HG02943 (cell line): ENCODE results near the gene TPRX1.
"Not testable (repeated sequence)": the region's sequence is repeated elsewhere in the genome, so short reads cannot be mapped to it uniquely, and the experiment has no call there.

Experiments used
- ATAC-seq: cut with Tn5 transposase; IDR thresholded peaks from one replicate; pipeline ENCODE4 v1.9.1; 2021; ENCODE audit warnings: mild to moderate bottlenecking, low read depth, moderate library complexity; ENCODE audit not compliant: unreplicated experiment

Gene TPRX1

DNA sequence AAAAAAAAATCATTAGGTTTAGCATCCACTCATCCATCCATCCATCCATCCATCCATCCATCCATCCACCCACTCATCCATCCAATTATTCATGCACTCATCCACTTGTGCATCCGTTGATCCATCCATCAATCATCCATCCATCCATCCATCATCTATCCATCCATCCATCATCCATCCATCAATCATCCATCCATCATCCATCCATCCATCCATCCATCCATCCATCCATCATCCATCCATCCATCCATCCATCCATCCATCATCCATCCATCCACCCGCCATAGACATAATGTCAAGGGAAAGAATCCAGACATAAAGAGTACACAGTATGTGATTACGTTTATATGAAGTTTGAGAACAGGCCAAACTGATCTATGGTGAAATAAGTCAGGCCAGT lies 34.8 kb downstream of the TPRX1 start:
- no peak for ATAC-seq

GRCh38 chr19:47768604-47769003 lies 35.7 kb downstream of the TPRX1 start:
- no peak for ATAC-seq

DNA sequence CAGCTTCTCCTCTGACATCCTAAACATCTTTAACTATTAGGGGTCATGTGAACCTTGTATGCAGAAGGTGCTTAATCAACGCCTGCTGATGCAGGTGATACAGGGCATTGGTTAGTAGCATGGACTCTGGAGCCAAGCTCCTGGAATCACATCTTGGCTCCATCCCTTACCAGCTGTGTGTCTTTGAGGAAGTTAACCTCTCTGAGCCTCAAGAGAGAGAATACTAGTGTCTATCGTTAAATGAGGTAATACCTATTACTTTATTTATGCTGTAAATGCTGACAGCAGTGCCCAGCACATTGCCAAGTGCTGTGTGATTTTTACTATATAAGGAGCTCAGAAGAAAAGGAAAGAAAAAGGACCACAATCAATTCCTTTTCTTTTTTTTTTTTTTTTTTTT lies 37.0 kb downstream of the TPRX1 start:
- ATAC-seq, result no peak

- ATAC-seq, result no peak
Observed at GRCh38 chr19:47766670-47767069, 37.7 kb downstream of the TPRX1 start.

DNA sequence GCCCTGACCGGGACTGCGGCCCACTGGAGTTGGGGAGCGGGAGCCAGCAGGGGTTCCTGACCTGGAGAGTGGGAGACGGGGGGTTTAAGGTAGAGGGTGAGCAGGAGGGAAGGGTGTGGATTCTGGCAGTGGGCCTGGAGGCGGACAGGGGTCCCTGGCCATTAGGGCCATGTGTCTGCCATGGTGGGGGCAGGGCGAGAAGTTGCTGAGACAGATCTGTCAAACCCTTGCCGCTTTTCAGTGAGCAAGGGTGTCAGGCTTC lies 38.1 kb downstream of the TPRX1 start:
- no peak for ATAC-seq

DNA sequence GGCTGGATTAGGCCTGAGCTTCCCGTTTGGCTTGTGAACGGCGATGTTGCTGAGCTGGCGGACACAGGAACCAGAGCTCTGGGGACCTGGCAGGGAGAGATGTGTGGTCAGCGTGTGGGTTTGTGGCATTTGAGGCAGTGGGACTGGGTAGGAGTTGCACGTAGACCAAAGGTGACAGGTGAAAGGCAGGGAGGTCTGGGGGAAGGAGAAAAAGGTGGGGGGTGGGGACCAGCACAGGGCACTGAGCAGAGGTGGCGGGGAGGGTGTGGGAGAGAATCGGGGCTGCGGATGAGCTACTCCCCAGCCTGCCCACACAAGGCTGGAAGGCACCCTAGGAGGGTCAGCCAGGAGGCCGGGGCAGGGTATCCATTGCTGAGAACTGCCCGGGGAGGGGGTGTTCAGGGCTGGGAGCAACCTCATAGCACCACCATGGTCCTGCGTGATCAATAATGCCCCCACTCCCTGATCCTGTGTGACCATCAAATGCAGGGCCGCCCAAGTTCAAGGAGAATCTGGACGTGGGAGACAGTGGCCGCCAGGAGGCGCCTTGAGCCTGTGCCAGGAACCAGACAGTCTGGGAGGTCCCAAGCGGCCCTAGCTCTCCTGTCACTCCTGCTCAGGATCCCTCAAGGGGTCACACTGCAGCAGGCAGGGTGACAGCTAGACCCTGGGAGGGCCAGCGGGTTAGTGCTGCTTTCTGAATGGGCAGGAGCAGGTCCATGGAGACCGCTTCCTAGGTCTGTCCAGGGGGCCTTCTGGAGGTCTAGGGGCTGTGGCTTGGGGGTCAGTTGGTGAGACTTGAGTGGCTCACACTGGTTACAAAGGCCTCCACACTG lies 38.6 kb downstream of the TPRX1 start:
- ATAC-seq, result no peak

DNA sequence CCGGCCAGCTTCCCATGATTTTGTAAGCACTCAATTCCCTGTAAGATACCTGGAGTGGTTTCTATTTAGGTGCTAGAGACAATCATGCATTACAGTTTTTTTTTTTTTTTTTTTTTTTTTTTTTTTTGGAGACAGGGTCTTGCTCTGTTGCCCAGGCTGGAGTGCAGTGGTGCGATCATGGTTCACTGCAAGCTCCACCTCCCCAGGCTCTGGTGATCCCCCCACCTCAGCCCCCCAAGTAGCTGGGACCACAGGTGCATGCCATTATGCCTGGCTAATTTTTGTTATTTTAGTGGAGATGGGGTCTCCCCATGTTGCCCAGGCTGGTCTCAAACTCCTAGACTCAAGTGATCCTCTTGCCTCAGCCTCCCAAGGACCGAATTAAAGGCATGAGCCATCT lies 39.6 kb downstream of the TPRX1 start:
- not testable (repeated sequence) for ATAC-seq

- ATAC-seq, result no peak
Observed at GRCh38 chr19:47762615-47763308, 41.6 kb downstream of the TPRX1 start.

GRCh38 chr19:47762151-47762550 lies 42.2 kb downstream of the TPRX1 start:
- no peak for ATAC-seq

- ATAC-seq, result no peak
Observed at GRCh38 chr19:47761566-47761965, 42.8 kb downstream of the TPRX1 start.

- ATAC-seq, result no peak
Observed at GRCh38 chr19:47760632-47760999, 43.7 kb downstream of the TPRX1 start.

DNA sequence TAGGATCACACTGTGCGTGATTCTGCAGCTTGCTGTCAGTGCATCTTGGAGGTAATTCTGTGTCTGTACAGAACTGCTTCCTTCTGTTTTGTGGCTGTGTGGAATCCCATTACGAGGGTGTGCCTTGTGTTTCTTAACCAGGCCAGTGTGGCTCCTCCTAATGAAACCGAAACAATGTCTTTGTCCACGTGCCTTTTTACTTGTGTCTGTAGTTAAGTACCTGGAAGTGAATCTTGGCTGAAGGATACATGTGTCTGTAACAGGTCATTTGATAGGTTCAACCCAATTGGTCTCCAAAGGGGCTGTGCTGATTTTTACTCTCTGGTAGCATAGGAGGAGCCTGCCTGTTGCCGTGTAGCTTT lies 45.9 kb downstream of the TPRX1 start:
- no peak for ATAC-seq

GRCh38 chr19:47757617-47758442 lies 46.5 kb downstream of the TPRX1 start:
- ATAC-seq, result no peak

- no peak for ATAC-seq
Observed at GRCh38 chr19:47756953-47757608, 47.3 kb downstream of the TPRX1 start.

- ATAC-seq, result no peak
Observed at GRCh38 chr19:47756627-47756929, 47.8 kb downstream of the TPRX1 start.

DNA sequence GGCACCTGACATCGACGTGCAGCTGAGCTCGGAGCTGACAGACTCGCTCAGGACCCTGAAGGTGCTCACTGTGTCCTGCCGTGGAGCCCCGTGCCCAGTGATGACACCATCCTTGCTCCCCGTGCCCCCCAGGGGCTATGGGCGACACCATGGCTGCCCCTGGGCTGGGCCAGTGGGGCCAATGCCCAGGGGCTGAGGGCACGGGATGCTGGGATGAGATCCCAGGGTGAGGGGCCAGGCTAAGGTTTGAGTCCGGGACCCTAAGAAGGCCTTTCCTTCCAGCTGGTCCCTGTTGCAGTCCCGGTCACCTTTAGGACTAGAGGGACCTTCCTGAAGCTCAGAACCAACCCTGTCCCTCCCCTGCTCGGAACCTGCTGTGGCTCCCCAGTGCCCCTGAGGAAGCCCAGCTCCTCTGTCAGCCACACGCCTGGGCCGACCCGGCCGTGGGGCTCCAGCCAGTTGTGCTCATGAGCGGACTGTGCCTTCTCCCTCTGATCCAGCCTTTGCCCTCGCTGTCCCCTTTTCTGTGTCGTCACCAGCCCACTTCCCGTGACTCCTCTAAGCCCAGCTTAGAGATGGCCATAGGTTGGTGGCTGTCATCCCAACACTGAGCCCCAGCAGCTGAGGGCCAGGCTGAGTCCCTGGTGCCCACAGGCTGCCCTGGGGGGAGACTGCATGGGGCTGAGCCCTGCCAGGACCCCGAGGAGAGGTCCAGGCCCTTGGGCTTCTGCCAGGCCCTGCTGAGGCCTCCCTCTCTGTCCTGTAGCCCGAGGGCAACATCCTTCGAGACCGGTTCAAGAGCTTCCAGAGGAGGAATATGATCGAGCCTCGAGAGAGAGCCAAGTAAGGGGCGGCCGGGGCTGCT lies 48.4 kb downstream of the TPRX1 start:
- no peak for ATAC-seq

GRCh38 chr19:47755065-47755761 lies 49.1 kb downstream of the TPRX1 start:
- no peak for ATAC-seq

GRCh38 chr19:47754206-47755064 lies 49.9 kb downstream of the TPRX1 start:
- no peak for ATAC-seq
